Liver (tissue), 9 donors: Measurements from ENCODE around the gene S100Z. TPM values are rescaled to one million over a fixed set of nuclear protein-coding genes. Genes with fewer than 3 reads are reported as not detected.
A peak's percentile ranks its signal among the peaks of the same experiment; 100 is the strongest.
"Not testable (repeated sequence)": the region's sequence is repeated elsewhere in the genome, so short reads cannot be mapped to it uniquely, and the experiment has no call there.

Source experiments
- DNase-seq: peaks from one replicate; pipeline ENCODE4 v3.0.0-alpha.2; 2017; ENCODE audit warnings: low spot score
- H3K27ac ChIP-seq, 2 donors: one replicate each; pipeline ENCODE4 v1.7.0; 2013; ENCODE audit warnings: inconsistent platforms in 2 of 2, low read length in 2 of 2, control low read depth in 1 of 2, low read depth in 1 of 2, mild to moderate bottlenecking in 1 of 2
- H3K27me3 ChIP-seq, 4 donors: one replicate each; pipeline versions ENCODE4 v1.6.1 to v1.7.0; 2013; ENCODE audit warnings: low read length in 3 of 4, inconsistent platforms in 1 of 4, mild to moderate bottlenecking in 1 of 4, moderate library complexity in 1 of 4; ENCODE audit not compliant: control insufficient read depth in 4 of 4, insufficient read depth in 4 of 4
- H3K36me3 ChIP-seq, 4 donors: one replicate each; pipeline versions ENCODE4 v1.6.1 to v1.7.0; 2013; ENCODE audit warnings: low read length in 3 of 4, mild to moderate bottlenecking in 3 of 4, low read depth in 1 of 4, moderate library complexity in 1 of 4; ENCODE audit not compliant: control insufficient read depth in 4 of 4, insufficient read depth in 3 of 4
- H3K4me1 ChIP-seq, 4 donors: one replicate each; pipeline versions ENCODE4 v1.6.1 to v1.7.0; 2013; ENCODE audit warnings: low read length in 3 of 4, mild to moderate bottlenecking in 3 of 4, moderate library complexity in 1 of 4; ENCODE audit not compliant: control insufficient read depth in 4 of 4, insufficient read depth in 4 of 4
- H3K4me3 ChIP-seq, 3 donors: one replicate each; pipeline versions ENCODE4 v1.6.1 to v1.7.0; 2013; ENCODE audit warnings: low read length in 3 of 3, control low read depth in 1 of 3, low read depth in 1 of 3, mild to moderate bottlenecking in 1 of 3
- H3K9ac ChIP-seq, 2 donors: one replicate each; pipeline ENCODE4 v1.7.0; 2013; ENCODE audit warnings: low read length in 2 of 2, mild to moderate bottlenecking in 2 of 2, moderate library complexity in 2 of 2, control low read depth in 1 of 2, low read depth in 1 of 2
- H3K9me3 ChIP-seq, 4 donors: one replicate each; pipeline versions ENCODE4 v1.6.1 to v1.7.0; 2013; ENCODE audit warnings: low read length in 3 of 4; ENCODE audit not compliant: control insufficient read depth in 4 of 4
- ATF3 ChIP-seq: IDR thresholded peaks from 2 replicates; pipeline ENCODE4 v1.6.1; 2016; ENCODE audit warnings: antibody characterized with exemption
- EGR1 ChIP-seq, 2 donors: IDR thresholded peaks; 2 replicates each; pipeline ENCODE4 v1.6.1; 2016 to 2018; ENCODE audit warnings: antibody characterized with exemption in 2 of 2, low read depth in 2 of 2
- FOXA2 ChIP-seq: IDR thresholded peaks from 2 replicates; pipeline ENCODE4 v1.6.1; 2016; ENCODE audit warnings: antibody characterized with exemption
- GABPA ChIP-seq, 2 donors: IDR thresholded peaks in 1 of 2; conservative IDR thresholded peaks in 1 of 2; 2 replicates each; pipeline ENCODE4 v1.6.1; 2016; ENCODE audit warnings: antibody characterized with exemption in 2 of 2, mild to moderate bottlenecking in 1 of 2, moderate library complexity in 1 of 2
- HNF4A ChIP-seq, 2 donors: conservative IDR thresholded peaks; 2 replicates each; pipeline ENCODE4 v1.6.1; 2016; ENCODE audit warnings: antibody characterized with exemption in 2 of 2, mild to moderate bottlenecking in 2 of 2
- HNF4G ChIP-seq: IDR thresholded peaks from 2 replicates; pipeline ENCODE4 v1.6.1; 2016; ENCODE audit warnings: antibody characterized with exemption
- JUND ChIP-seq, 2 donors: IDR thresholded peaks; 2 replicates each; pipeline ENCODE4 v1.6.1; 2016; ENCODE audit warnings: antibody characterized with exemption in 2 of 2
- NR2F2 ChIP-seq: IDR thresholded peaks from 2 replicates; pipeline ENCODE4 v1.6.1; 2016; ENCODE audit warnings: antibody characterized with exemption
- RAD21 ChIP-seq, 2 donors: IDR thresholded peaks; 2 replicates each; pipeline ENCODE4 v1.6.1; 2016; ENCODE audit warnings: antibody characterized with exemption in 2 of 2, mild to moderate bottlenecking in 2 of 2
- RXRA ChIP-seq, 2 donors: IDR thresholded peaks; 2 replicates each; pipeline ENCODE4 v1.6.1; 2017 to 2018; ENCODE audit warnings: antibody characterized with exemption in 2 of 2, mild to moderate bottlenecking in 1 of 2
- SP1 ChIP-seq: IDR thresholded peaks from 2 replicates; pipeline ENCODE4 v1.6.1; 2018; ENCODE audit warnings: antibody characterized with exemption, mild to moderate bottlenecking
- TAF1 ChIP-seq: conservative IDR thresholded peaks from 2 replicates; pipeline ENCODE4 v1.6.1; 2016; ENCODE audit warnings: antibody characterized with exemption, mild to moderate bottlenecking
- YY1 ChIP-seq: IDR thresholded peaks from 2 replicates; pipeline ENCODE4 v1.6.1; 2016; ENCODE audit warnings: antibody characterized with exemption, mild to moderate bottlenecking
- WGBS: extraction: QIAGEN DNeasy Blood & Tissue Kit; methylation state at CpG from one replicate; pipeline ENCODE4 v1.1.7; 2013; 5-methylcytosine and 5-hydroxymethylcytosine counted together
- polyA plus RNA-seq, 2 donors: library from polyadenylated mRNA; stranded (reverse) in 1 of 2; unstranded in 1 of 2; fragments of 200-250 nt in 1 of 2; fragments of >200 nt in 1 of 2; fragmentation: Nextera tagmentation in 1 of 2; extraction: Ambion mirVana in 1 of 2; gene quantifications; one replicate each; pipeline versions ENCODE4 v1.2.1 to v1.2.3, GENCODE V29; 2013 to 2015
- total RNA-seq, 2 donors: library from RNA; depleted of rRNA; stranded (reverse); fragments of >200 nt; gene quantifications; one replicate each; pipeline ENCODE4 v1.2.3, GENCODE V29; 2014
- TF ChIP-seq, protein P1 (sequence below): IDR thresholded peaks from 2 replicates; pipeline ENCODE4 v1.6.1; 2016; ENCODE audit warnings: antibody characterized with exemption
- TF ChIP-seq, protein P2 (sequence below): IDR thresholded peaks from 2 replicates; pipeline ENCODE4 v1.6.1; 2016; ENCODE audit warnings: antibody characterized with exemption, mild to moderate bottlenecking
- donor health status: healthy.
- donor health status: healthy.
- donor health status: healthy.
- donor health status: healthy.
- donor health status: healthy.

Gene S100Z
- total and polyA plus RNA-seq, 4 donors: 0.05 to 0.33 (median 0.33) TPM; not detected in 1

DNA sequence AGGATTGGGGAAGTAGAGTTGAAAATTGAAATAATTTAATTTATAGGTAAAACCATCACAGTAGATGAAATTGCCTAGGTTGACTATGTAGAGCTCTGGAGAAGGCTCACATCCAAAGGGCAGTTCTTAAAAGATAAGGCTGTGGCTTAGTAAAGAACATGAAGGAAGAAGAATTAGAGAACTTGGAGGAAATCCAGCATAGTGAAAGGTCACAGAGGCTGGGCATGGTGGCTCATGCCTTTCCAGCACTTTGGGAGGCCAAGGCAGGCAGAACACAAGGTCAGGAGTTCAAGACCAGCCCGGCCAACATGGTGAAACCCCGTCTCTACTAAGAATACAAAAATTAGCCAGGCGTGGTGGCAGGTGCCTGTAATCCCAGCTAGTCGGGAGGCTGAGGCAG lies 7.0 kb downstream of the S100Z start:
- H3K4me3 ChIP-seq, H3K4me1 ChIP-seq, H3K27me3 ChIP-seq, DNase-seq, H3K9ac ChIP-seq, H3K9me3 ChIP-seq, H3K36me3 ChIP-seq: not testable (repeated sequence)
- 82% methylated on average over 4 of the region's 4 CpGs for WGBS
- peak overlapping the region in 1 of 2 donors; percentile 18 for H3K27ac ChIP-seq

GRCh38 chr5:76859591-76860247 lies 9.9 kb downstream of the S100Z start:
- no peak overlapping the region for H3K4me3 ChIP-seq
- TF ChIP-seq HNF4A (conservative IDR thresholded peaks at IDR 0.05): no peak
- no peak for TF ChIP-seq SP1
- no peak for TF ChIP-seq TAF1
- no peak for TF ChIP-seq JUND (IDR thresholded peaks at IDR 0.05)
- TF ChIP-seq FOXA2: no peak
- no peak for TF ChIP-seq YY1
- H3K9me3 ChIP-seq: no peaks in the 10 kb centered on the region
- no peaks in the 10 kb centered on the region for H3K27me3 ChIP-seq
- H3K4me1 ChIP-seq: no peaks in the 10 kb centered on the region
- WGBS: 87% methylated on average over 10 of the region's 10 CpGs
- no peak for DNase-seq
- no peak overlapping the region for H3K27ac ChIP-seq
- H3K9ac ChIP-seq: no peak overlapping the region
- no peaks in the 10 kb centered on the region for H3K36me3 ChIP-seq

GRCh38 chr5:76861612-76862011 lies 11.8 kb downstream of the S100Z start:
- TF ChIP-seq, protein P1, sequence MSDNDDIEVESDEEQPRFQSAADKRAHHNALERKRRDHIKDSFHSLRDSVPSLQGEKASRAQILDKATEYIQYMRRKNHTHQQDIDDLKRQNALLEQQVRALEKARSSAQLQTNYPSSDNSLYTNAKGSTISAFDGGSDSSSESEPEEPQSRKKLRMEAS: no peak
- TF ChIP-seq HNF4G (no peak), EGR1 (IDR thresholded peaks at IDR 0.05; ENCODE audit: low read depth in 2 of 2) (no peak), HNF4A (conservative IDR thresholded peaks at IDR 0.05) (no peak), GABPA (IDR thresholded peaks at IDR 0.05 in 1 of 2, conservative IDR thresholded peaks at IDR 0.05 in 1 of 2) (no peak), RAD21 (IDR thresholded peaks at IDR 0.05) (no peak)
- Histone ChIP-seq H3K27ac (no peak overlapping the region), H3K4me1 (no peaks in the 10 kb centered on the region), H3K27me3 (no peaks in the 10 kb centered on the region), H3K9ac (no peak overlapping the region), H3K36me3 (no peaks in the 10 kb centered on the region), H3K4me3 (no peak overlapping the region), H3K9me3 (no peaks in the 10 kb centered on the region)
- 88% methylated on average over 5 of the region's 5 CpGs for WGBS
- DNase-seq: no peak

DNA sequence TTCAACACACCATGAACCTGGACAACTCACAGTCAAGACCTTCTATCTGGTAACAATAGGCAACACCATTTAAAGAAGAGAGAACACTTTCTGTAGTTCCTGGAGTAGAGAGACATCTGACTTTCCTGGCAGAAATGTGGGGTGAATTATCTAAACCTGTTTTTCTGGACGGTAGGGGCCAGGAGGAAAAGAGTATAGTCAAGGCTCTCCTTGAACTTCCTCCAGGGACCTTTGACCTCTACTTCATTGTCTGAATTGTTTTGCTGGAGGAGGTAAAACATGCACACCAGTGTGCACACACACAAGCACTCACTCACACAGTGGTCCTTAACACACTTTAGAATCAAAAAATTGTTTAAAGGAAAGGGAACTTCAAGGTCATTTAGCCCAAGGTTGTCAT lies 13.2 kb downstream of the S100Z start:
- no peak for TF ChIP-seq ATF3
- TF ChIP-seq, protein P2, sequence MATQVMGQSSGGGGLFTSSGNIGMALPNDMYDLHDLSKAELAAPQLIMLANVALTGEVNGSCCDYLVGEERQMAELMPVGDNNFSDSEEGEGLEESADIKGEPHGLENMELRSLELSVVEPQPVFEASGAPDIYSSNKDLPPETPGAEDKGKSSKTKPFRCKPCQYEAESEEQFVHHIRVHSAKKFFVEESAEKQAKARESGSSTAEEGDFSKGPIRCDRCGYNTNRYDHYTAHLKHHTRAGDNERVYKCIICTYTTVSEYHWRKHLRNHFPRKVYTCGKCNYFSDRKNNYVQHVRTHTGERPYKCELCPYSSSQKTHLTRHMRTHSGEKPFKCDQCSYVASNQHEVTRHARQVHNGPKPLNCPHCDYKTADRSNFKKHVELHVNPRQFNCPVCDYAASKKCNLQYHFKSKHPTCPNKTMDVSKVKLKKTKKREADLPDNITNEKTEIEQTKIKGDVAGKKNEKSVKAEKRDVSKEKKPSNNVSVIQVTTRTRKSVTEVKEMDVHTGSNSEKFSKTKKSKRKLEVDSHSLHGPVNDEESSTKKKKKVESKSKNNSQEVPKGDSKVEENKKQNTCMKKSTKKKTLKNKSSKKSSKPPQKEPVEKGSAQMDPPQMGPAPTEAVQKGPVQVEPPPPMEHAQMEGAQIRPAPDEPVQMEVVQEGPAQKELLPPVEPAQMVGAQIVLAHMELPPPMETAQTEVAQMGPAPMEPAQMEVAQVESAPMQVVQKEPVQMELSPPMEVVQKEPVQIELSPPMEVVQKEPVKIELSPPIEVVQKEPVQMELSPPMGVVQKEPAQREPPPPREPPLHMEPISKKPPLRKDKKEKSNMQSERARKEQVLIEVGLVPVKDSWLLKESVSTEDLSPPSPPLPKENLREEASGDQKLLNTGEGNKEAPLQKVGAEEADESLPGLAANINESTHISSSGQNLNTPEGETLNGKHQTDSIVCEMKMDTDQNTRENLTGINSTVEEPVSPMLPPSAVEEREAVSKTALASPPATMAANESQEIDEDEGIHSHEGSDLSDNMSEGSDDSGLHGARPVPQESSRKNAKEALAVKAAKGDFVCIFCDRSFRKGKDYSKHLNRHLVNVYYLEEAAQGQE: no peak
- TF ChIP-seq TAF1: no peak
- no peak for TF ChIP-seq NR2F2
- TF ChIP-seq YY1: no peak
- no peak for TF ChIP-seq RAD21 (IDR thresholded peaks at IDR 0.05)
- no peak for TF ChIP-seq RXRA (IDR thresholded peaks at IDR 0.05)
- TF ChIP-seq FOXA2: no peak
- TF ChIP-seq, protein P1: no peak
- TF ChIP-seq HNF4A (conservative IDR thresholded peaks at IDR 0.05): no peak
- Histone ChIP-seq H3K9me3 (no peaks in the 10 kb centered on the region), H3K36me3 (no peaks in the 10 kb centered on the region), H3K27ac (no peak overlapping the region), H3K4me1 (peaks cover 0 to 2% (median 0%) of the 10 kb centered on the region in 4 donors), H3K27me3 (no peaks in the 10 kb centered on the region), H3K9ac (no peak overlapping the region), H3K4me3 (no peak overlapping the region)
- DNase-seq: no peak
- whole genome bisulfite sequencing: 46% methylated on average over 1 of the region's 1 CpG
